OCI-LY3 (cell line): ENCODE measurements around the gene FAM3A.

Source experiments
- H2AFZ ChIP-seq: fragments of 200-600, 300-600 bp; shearing (Covaris generic); 2 replicates; pipeline ENCODE4 v1.6.0; 2014; ENCODE audit warnings: antibody characterized with exemption, low read depth, low read length
- H3K27ac ChIP-seq: fragments of 200-600, 300-600 bp; sonication (generic); 2 replicates; pipeline ENCODE4 v1.5.1; 2014; ENCODE audit warnings: mild to moderate bottlenecking, low read length, moderate library complexity, mixed read lengths
- H3K27me3 ChIP-seq: fragments of 200-600, 300-600 bp; sonication (generic); 2 replicates; pipeline ENCODE4 v1.6.1; 2014; ENCODE audit warnings: low read depth, low read length, mixed read lengths
- H3K36me3 ChIP-seq: fragments of 200-600, 300-600 bp; sonication (generic); replicated peaks from 2 replicates; pipeline ENCODE3; 2014; ENCODE audit warnings: low read depth, low read length, mixed read lengths
- H3K4me1 ChIP-seq: fragments of 300-600, 200-600 bp; sonication (generic); 2 replicates; pipeline ENCODE4 v1.6.1; 2014; ENCODE audit warnings: low read length, mixed read lengths
- H3K4me2 ChIP-seq: fragments of 200-600, 300-600 bp; sonication (generic); 2 replicates; pipeline ENCODE4 v1.6.1; 2014; ENCODE audit warnings: low read length, mixed read lengths
- H3K4me3 ChIP-seq: fragments of 300-600, 200-600 bp; sonication (generic); 2 replicates; pipeline ENCODE4 v1.5.1; 2014; ENCODE audit warnings: antibody characterized with exemption, mild to moderate bottlenecking, low read length, moderate library complexity
- H3K79me2 ChIP-seq: fragments of 300-600, 200-600 bp; shearing (Covaris generic); 2 replicates; pipeline ENCODE4 v1.6.1; 2014; ENCODE audit warnings: mild to moderate bottlenecking, low read length, mixed read lengths
- H3K9ac ChIP-seq: fragments of 300-600, 200-600 bp; shearing (Covaris generic); 2 replicates; pipeline ENCODE4 v1.6.0; 2014; ENCODE audit warnings: mild to moderate bottlenecking, low read length, moderate library complexity
- H3K9me3 ChIP-seq: fragments of 200-600, 300-600 bp; shearing (Covaris generic); 2 replicates; pipeline ENCODE4 v1.6.1; 2014; ENCODE audit warnings: low read length, mixed read lengths; ENCODE audit not compliant: insufficient read depth
- H4K20me1 ChIP-seq: fragments of 200-600, 300-600 bp; sonication (generic); 2 replicates; pipeline ENCODE4 v1.6.1; 2016; ENCODE audit warnings: low read length, mixed read lengths; ENCODE audit not compliant: insufficient read depth
- CTCF ChIP-seq: fragments of 200-600, 300-600 bp; sonication (generic); IDR thresholded peaks from 2 replicates; pipeline ENCODE4 v1.5.1; 2014; ENCODE audit warnings: antibody characterized with exemption, low read length, low read depth
- EZH2phosphoT487 ChIP-seq: fragments of 200-600 bp; shearing (Covaris generic); IDR thresholded peaks from 2 replicates; pipeline ENCODE4 v1.6.1; 2018; ENCODE audit warnings: antibody characterized with exemption, mixed run types, low read depth

Gene FAM3A

GRCh38 chrX:154529206-154529612, 13.2 kb upstream of the FAM3A start:
- Histone ChIP-seq H3K27ac (no peak overlapping the region), H3K4me2 (no peak overlapping the region), H2AFZ (no peak overlapping the region), H3K4me1 (peaks cover 12% of the 10 kb centered on the region), H3K36me3 (peaks cover 5% of the 10 kb centered on the region), H3K27me3 (no peaks in the 10 kb centered on the region), H4K20me1 (no peaks in the 10 kb centered on the region), H3K4me3 (no peak overlapping the region), H3K79me2 (no peaks in the 10 kb centered on the region), H3K9ac (no peak overlapping the region), H3K9me3 (no peaks in the 10 kb centered on the region)
- TF ChIP-seq EZH2phosphoT487: no peak
- TF ChIP-seq CTCF: no peak

DNA sequence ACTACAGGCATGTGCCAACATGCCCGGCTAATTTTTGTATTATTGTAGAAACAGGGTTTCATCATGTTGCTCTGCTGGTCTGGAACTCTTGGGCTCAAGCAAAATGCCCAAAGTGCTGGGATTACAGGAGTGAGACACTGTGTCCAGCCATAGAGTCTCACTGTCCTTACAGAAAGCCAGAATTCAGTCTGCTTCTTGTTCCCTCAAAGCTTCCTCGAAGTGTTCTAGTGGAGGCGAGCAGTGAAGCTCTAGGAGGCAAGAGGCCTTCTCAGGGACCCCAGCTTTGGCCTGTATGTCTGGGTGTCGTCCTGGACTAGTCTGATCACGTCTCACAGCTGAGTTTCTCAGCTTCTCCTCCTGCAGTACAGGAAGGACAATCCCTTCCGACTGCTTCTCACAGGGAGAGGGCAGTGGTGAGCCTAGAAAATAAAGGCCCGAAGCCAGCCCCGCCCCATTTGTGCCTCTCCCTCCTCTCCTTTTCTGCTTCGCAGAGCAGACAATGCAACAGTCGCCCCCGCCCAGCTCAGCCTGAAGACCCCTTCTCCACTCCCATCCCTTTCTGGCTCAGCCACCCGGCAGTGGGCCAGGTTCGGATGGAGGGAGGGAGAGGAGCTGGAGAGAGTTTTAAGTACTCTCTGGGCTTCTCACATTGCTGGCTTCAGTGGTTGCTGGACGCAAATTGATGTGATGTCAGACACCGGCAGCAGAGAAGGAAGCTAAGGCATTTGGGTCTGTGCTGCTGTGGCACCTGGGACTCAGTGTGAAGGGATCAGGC, 11.1 kb upstream of the FAM3A start:
- TF ChIP-seq CTCF: peak; percentile 48
- no peak for TF ChIP-seq EZH2phosphoT487
- H3K27ac ChIP-seq: peak overlapping the region; percentile 48
- H2AFZ ChIP-seq: peak overlapping the region; percentile 87
- H3K9ac ChIP-seq: peak overlapping the region; percentile 78
- H3K4me2 ChIP-seq: peak overlapping the region; percentile 99
- H3K4me3 ChIP-seq: peak overlapping the region; percentile 86
- no peaks in the 10 kb centered on the region for H3K27me3 ChIP-seq
- no peaks in the 10 kb centered on the region for H3K79me2 ChIP-seq
- H3K4me1 ChIP-seq: peaks cover 11% of the 10 kb centered on the region
- H4K20me1 ChIP-seq: no peaks in the 10 kb centered on the region
- H3K36me3 ChIP-seq: no peaks in the 10 kb centered on the region
- H3K9me3 ChIP-seq: no peaks in the 10 kb centered on the region

DNA sequence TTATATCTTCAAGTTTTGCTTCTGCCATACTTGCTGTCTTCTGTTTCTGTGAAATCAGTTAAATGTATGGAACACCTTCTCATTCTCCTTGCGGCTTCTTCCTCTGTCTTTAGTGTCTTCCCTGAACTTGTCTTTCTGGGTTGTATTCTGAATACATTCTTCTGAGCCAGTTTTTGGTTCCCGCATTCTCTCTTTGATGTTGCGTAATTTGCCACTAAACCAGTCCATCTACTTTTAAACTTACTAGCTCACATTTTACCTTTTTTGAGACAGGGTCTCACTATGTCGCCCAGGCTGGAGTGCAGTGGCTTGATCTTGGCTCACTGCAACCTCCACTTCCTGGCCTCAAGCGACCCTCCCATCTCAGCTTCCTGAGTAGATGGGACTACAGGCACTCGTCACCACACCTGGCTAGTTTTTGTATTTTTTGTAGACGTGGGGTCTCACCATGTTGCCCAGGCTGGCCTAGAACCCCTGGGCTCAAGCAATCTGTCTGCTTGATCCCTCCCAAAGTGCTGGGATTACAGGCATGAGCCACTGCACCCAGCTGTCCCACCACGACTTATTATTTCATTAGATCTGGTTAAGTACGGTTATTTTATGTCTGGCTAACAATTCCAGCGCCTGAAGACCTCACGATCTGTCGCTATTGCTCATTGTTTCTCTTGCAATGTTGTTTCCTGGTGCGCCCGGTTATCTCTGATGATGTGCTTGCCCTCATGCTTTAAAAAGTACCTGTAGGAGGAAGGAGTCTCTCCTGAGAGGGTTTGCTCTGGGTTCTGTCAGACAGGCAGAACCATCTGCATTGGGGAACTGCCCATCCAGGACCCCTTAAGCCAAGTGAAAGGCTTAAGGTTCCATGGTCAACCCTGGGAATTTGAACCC, 9.8 kb upstream of the FAM3A start:
- no peak overlapping the region for H3K27ac ChIP-seq
- no peak for TF ChIP-seq CTCF
- no peak for TF ChIP-seq EZH2phosphoT487
- H3K9me3 ChIP-seq: no peaks in the 10 kb centered on the region
- H3K4me2 ChIP-seq: no peak overlapping the region
- H3K27me3 ChIP-seq: no peaks in the 10 kb centered on the region
- H4K20me1 ChIP-seq: no peaks in the 10 kb centered on the region
- no peak overlapping the region for H2AFZ ChIP-seq
- H3K36me3 ChIP-seq: no peaks in the 10 kb centered on the region
- no peak overlapping the region for H3K4me3 ChIP-seq
- H3K4me1 ChIP-seq: peaks cover 11% of the 10 kb centered on the region
- no peaks in the 10 kb centered on the region for H3K79me2 ChIP-seq
- no peak overlapping the region for H3K9ac ChIP-seq

- H3K9ac ChIP-seq: no peak overlapping the region
- H3K4me1 ChIP-seq: peaks cover 9% of the 10 kb centered on the region
- no peak for TF ChIP-seq EZH2phosphoT487
- TF ChIP-seq CTCF: no peak
- H3K9me3 ChIP-seq: no peaks in the 10 kb centered on the region
- H3K4me3 ChIP-seq: no peak overlapping the region
- H3K27me3 ChIP-seq: no peaks in the 10 kb centered on the region
- no peak overlapping the region for H2AFZ ChIP-seq
- H3K36me3 ChIP-seq: no peaks in the 10 kb centered on the region
- H3K27ac ChIP-seq: no peak overlapping the region
- H4K20me1 ChIP-seq: no peaks in the 10 kb centered on the region
- no peak overlapping the region for H3K4me2 ChIP-seq
- H3K79me2 ChIP-seq: peaks cover 7% of the 10 kb centered on the region; the same call in 1 of the 2 replicates
Observed at GRCh38 chrX:154519389-154519788, 3.4 kb upstream of the FAM3A start.
